Neural progenitor cell (in vitro differentiated cells): ENCODE measurements around the gene NT5C2.

ENCODE experiments used
- CTCF ChIP-seq: fragments of 200-600 bp; sonication (generic); IDR thresholded peaks from 2 replicates; pipeline ENCODE4 v1.5.1; 2017; ENCODE audit warnings: antibody characterized with exemption, mild to moderate bottlenecking
- EZH2 ChIP-seq: fragments of 200-600 bp; sonication (generic); IDR thresholded peaks from 2 replicates; pipeline ENCODE4 v1.6.1; 2017; ENCODE audit warnings: antibody characterized with exemption, mild to moderate bottlenecking, moderate library complexity
- EZH2phosphoT487 ChIP-seq: fragments of 200-600 bp; sonication (generic); IDR thresholded peaks from 2 replicates; pipeline ENCODE4 v1.6.1; 2017; ENCODE audit warnings: antibody characterized with exemption

- no peak for TF ChIP-seq EZH2phosphoT487
- TF ChIP-seq CTCF, result no peak
- no peak for TF ChIP-seq EZH2
These were observed 39.5 kb downstream of the NT5C2 start for GRCh38 chr10:103153302-103154197.
